Large intestine (tissue), 3 donors: ENCODE data around the gene DENND5B. TPM values are rescaled to one million over a fixed set of nuclear protein-coding genes. Genes with fewer than 3 reads are reported as not detected.
"Not testable (repeated sequence)": the region's sequence is repeated elsewhere in the genome, so short reads cannot be mapped to it uniquely, and the experiment has no call there.

ENCODE experiments used
- DNase-seq, 2 donors: peaks; one replicate each; pipeline versions ENCODE4 v3.0.0 to v3.0.0-alpha.2; 2013
- H3K27ac ChIP-seq: one replicate; pipeline ENCODE4 v1.5.1; 2013; ENCODE audit warnings: low read length
- H3K27me3 ChIP-seq: 2 replicates; pipeline ENCODE4 v1.6.1; 2013; ENCODE audit warnings: low read length; ENCODE audit not compliant: control insufficient read depth, insufficient read depth
- H3K36me3 ChIP-seq: 2 replicates; pipeline ENCODE4 v1.6.1; 2013; ENCODE audit warnings: low read length; ENCODE audit not compliant: control insufficient read depth, insufficient read depth
- H3K4me1 ChIP-seq: one replicate; pipeline ENCODE4 v1.6.1; 2013; ENCODE audit warnings: low read length; ENCODE audit not compliant: control insufficient read depth, insufficient read depth
- H3K4me3 ChIP-seq: one replicate; pipeline ENCODE4 v1.5.1; 2013; ENCODE audit warnings: low read length
- H3K9me3 ChIP-seq: one replicate; pipeline ENCODE4 v1.6.1; 2013; ENCODE audit warnings: mild to moderate bottlenecking, low read depth, low read length, moderate library complexity; ENCODE audit not compliant: control insufficient read depth
- WGBS: methylation state at CpG from one replicate; pipeline ENCODE4 v1.1.5; 2013; ENCODE audit warnings: low lambda C conversion rate; ENCODE audit not compliant: insufficient coverage; 5-methylcytosine and 5-hydroxymethylcytosine counted together
- polyA plus RNA-seq: library from polyadenylated mRNA; unstranded; fragments of 120-200 nt; gene quantifications from one replicate; pipeline ENCODE4 v1.2.1, GENCODE V29; 2013

The DENND5B gene
- polyA plus RNA-seq, 1 donor: 32.3 TPM

GRCh38 chr12:31390991-31391390, 199.9 kb downstream of the DENND5B start:
- Histone ChIP-seq H3K9me3 (no peaks in the 10 kb centered on the region), H3K4me1 (no peaks in the 10 kb centered on the region), H3K27ac (no peak overlapping the region), H3K4me3 (no peak overlapping the region), H3K36me3 (peaks cover 45% of the 10 kb centered on the region), H3K27me3 (no peaks in the 10 kb centered on the region)
- WGBS: 70% methylated on average over 2 of the region's 2 CpGs
- DNase-seq: no peak

DNA sequence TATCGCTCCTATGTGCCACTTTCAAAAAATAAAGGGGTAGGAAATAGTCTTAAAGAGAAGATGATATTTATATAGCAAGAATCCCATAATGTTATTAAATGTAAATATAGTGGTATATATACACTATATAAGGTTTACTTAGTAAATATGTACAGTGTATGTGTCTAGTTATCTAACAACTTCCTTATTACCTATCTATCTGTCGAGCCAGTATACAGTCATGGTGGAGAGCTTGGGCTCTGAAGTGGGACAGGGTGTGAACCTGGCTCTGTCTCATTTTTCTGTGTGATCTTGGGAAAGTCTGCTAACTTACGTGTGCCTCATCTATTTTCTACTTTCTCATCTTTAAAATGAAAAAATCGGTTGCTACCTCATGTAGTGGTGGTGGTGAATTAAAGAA, 202.2 kb downstream of the DENND5B start:
- H3K36me3 ChIP-seq: peaks cover 50% of the 10 kb centered on the region
- H3K27ac ChIP-seq: no peak overlapping the region
- no peaks in the 10 kb centered on the region for H3K9me3 ChIP-seq
- WGBS: 100% methylated on average over 1 of the region's 4 CpGs
- no peaks in the 10 kb centered on the region for H3K4me1 ChIP-seq
- DNase-seq: no peak
- H3K27me3 ChIP-seq: no peaks in the 10 kb centered on the region
- no peak overlapping the region for H3K4me3 ChIP-seq

DNA sequence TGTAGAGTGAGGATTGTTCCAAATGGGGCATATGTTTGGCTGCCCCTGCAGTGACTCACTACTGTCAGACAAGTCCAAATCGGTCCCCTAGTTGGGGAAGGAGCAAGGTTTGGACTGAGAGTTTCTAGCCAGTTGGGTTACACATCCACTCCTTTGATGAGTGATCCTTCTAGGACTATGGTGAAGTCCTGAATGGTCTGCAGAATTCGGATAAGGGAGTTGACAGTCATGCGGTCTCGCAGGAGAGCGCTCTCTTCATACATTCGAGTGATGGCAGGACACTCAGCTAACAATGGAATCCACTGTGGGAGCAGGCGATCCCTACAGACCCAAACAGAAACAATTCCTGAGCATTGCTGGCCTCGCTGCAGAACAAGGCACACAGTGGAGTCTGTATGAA, 203.5 kb downstream of the DENND5B start:
- Histone ChIP-seq H3K27me3 (no peaks in the 10 kb centered on the region), H3K4me1 (no peaks in the 10 kb centered on the region), H3K36me3 (peaks cover 44% of the 10 kb centered on the region), H3K4me3 (no peak overlapping the region), H3K9me3 (no peaks in the 10 kb centered on the region), H3K27ac (no peak overlapping the region)
- DNase-seq: no peak
- WGBS: no CpG with 5 or more reads among the region's 8 CpGs

DNA sequence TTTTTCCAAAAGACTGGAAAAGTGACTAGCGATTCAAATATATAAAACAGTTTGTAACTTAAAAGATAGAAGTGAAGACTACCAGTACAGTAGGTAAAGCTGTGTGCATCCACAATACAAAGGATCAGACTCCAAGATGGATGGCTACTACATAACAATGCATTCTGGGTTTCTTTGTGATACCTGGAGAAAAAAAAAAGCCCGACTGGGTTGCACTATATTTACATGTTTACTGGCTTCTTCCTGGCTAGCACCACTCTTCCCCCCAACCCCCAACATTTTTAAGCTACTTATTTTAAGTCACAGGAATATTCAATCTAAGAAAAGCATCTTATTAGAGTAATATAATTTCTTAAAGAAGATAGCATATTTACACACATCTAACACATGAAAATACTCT, 203.9 kb downstream of the DENND5B start:
- Histone ChIP-seq H3K27ac (no peak overlapping the region), H3K36me3 (peaks cover 40% of the 10 kb centered on the region), H3K27me3 (no peaks in the 10 kb centered on the region), H3K4me3 (no peak overlapping the region), H3K9me3 (no peaks in the 10 kb centered on the region), H3K4me1 (no peaks in the 10 kb centered on the region)
- WGBS: 63% methylated on average over 2 of the region's 2 CpGs
- no peak for DNase-seq

GRCh38 chr12:31386364-31386777, 204.6 kb downstream of the DENND5B start:
- Histone ChIP-seq H3K27ac (no peak overlapping the region), H3K4me1 (no peaks in the 10 kb centered on the region), H3K4me3 (no peak overlapping the region), H3K27me3 (no peaks in the 10 kb centered on the region), H3K9me3 (no peaks in the 10 kb centered on the region), H3K36me3 (peaks cover 40% of the 10 kb centered on the region)
- WGBS: no CpG with 5 or more reads among the region's 2 CpGs
- DNase-seq: no peak

- H3K27me3 ChIP-seq, H3K4me3 ChIP-seq, H3K27ac ChIP-seq, H3K9me3 ChIP-seq, DNase-seq, H3K36me3 ChIP-seq, H3K4me1 ChIP-seq: not testable (repeated sequence)
- no CpG with 5 or more reads among the region's 8 CpGs for WGBS
These were observed 213.7 kb downstream of the DENND5B start for GRCh38 chr12:31377210-31377609.

DNA sequence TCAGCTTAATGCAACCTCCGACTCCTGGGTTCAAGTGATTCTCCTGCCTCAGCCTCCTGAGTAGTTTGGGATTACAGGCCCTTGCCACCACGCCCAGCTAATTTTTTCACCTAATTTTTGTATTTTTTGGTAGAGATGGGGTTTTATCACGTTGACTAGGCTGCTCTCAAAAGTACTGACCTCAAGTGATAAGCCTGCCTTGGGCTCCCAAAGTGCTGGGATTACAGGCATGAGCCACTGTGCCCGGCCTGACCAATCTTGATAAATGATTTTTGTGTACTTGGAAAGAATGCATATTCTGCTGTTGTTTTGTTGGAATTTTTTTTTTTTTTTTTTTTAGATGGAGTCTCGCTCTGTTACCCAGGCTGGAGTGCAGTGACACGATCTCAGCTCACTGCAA, 215.5 kb downstream of the DENND5B start:
- H3K4me3 ChIP-seq, H3K27me3 ChIP-seq, H3K9me3 ChIP-seq, H3K36me3 ChIP-seq, H3K27ac ChIP-seq, DNase-seq: not testable (repeated sequence)
- peaks cover 11% of the 10 kb centered on the region for H3K4me1 ChIP-seq
- 80% methylated on average over 1 of the region's 6 CpGs for WGBS

DNA sequence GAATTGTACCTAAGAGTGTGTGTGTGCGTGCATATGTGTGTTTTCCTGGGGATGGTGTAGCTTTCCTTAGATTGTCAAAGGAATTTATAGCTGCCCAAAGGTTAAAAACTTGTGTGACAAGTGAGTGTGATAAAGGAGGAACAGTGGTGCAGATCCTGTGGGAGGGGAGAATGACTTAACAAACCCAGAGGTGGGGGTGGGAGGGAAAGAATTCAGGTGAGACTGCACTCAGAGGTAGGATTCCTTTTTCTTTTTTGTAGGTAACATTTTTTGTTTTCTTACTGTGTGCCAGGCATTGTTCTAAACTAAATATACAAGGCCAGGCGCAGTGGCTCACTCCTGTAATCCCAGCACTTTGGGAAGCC, 219.7 kb downstream of the DENND5B start:
- DNase-seq: peak in 1 of 2 donors; percentile 86
- H3K9me3 ChIP-seq: no peaks in the 10 kb centered on the region
- no peak overlapping the region for H3K4me3 ChIP-seq
- WGBS: no CpG with 5 or more reads among the region's 2 CpGs
- peak overlapping the region; percentile 97 for H3K27ac ChIP-seq
- no peaks in the 10 kb centered on the region for H3K27me3 ChIP-seq
- no peaks in the 10 kb centered on the region for H3K36me3 ChIP-seq
- H3K4me1 ChIP-seq: peaks cover 31% of the 10 kb centered on the region

DNA sequence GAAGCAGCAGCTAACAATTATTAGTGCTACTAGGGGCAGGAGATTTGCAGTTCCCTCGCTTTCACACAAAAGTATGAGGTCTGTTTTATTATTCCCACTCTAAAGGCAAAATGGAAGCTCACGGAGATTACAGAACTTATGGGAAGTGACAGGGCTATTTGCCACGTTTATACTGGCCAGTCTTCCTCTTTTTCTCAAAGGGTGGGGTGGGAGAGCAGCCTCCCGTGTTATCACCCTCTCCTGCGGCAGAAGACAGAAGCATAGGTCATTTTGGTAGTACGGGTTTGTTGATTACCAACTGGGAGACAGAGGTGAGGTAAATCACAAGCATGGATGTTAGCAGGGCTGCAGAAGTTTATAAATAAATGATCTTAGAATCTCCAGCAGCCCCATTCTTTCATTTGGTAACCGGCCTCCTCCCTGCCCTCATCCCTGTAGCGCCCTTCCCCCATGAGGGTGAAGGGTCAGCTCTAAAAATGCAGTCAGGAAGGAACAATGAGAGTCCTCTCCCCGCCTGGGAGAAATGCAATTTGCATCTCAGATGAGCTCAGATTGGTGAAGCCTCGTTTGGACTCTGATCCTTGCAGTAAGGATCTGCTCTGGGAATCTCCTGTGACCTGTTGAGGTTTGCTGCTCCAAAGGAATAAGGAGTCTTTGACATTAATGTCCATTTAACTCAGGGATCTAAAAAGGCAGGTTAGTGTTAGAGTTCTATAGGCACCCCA, 220.2 kb downstream of the DENND5B start:
- H3K4me3 ChIP-seq: peak overlapping the region; percentile 19
- peak overlapping the region; percentile 97 for H3K27ac ChIP-seq
- DNase-seq: peak; percentile 86 to 95
- no peaks in the 10 kb centered on the region for H3K9me3 ChIP-seq
- no peaks in the 10 kb centered on the region for H3K36me3 ChIP-seq
- no CpG with 5 or more reads among the region's 10 CpGs for WGBS
- no peaks in the 10 kb centered on the region for H3K27me3 ChIP-seq
- H3K4me1 ChIP-seq: peaks cover 31% of the 10 kb centered on the region

DNA sequence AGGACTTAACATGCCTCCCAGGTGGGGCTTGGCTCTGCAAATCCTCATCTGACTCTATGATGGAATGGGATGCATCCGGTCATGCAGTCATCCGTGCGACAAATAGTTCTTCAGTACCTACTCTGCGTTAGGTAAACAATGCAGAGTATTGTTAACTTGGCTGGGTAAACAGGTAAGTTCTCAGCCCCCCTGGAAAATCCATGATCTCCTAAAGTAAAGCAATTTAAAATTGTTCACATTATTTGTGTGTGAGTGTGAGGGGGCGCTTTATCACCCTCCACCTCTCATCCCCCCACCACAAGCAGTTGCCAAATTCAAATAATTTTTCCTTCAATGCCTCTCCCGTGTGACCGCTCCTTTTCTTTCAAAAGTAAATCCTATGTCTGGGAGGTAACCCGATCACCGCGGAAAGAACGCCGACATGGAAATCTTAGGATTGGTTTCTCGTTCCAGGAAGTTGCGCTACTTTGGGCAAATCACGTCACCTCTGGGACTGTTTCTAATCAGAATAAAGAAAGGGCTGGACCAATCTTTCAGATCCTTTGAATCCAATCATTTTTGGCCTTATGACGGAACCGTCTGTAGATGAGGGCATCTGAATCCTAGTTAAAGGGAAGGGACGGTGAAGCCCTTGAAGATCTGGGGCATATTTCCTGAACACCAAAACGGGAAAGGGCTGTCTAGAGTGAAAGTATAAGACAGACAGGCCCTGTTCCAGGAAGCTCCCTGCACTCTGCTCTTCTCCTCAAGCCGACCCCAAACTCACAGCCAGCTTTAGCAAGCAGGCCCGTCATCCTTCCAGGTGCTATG, 221.0 kb downstream of the DENND5B start:
- WGBS: 0% methylated on average over 2 of the region's 21 CpGs
- DNase-seq: peak; percentile 48 to 83
- Histone ChIP-seq H3K36me3 (no peaks in the 10 kb centered on the region), H3K27ac (peak overlapping the region; percentile 97), H3K27me3 (no peaks in the 10 kb centered on the region), H3K9me3 (no peaks in the 10 kb centered on the region), H3K4me3 (peak overlapping the region; percentile 19), H3K4me1 (peaks cover 31% of the 10 kb centered on the region)
